Measurements from ENCODE around the gene NR2F2.
A peak's percentile ranks its signal among the peaks of the same experiment; 100 is the strongest.

Gene NR2F2

GRCh38 chr15:96339619-96340347, 9.3 kb downstream of the NR2F2 start:
- Mint-ChIP-seq H3K4me1 (ENCODE audit: low read depth) (no peaks in the 10 kb centered on the region), H3K9me3 (no peaks in the 10 kb centered on the region), H3K27me3 (ENCODE audit: low read depth) (peaks cover 89% of the 10 kb centered on the region), H3K27ac (no peak overlapping the region), H3K4me3 (no peak overlapping the region), H3K36me3 (ENCODE audit: low read depth) (no peaks in the 10 kb centered on the region)
- no peak for DNase-seq (ENCODE audit: low spot score)

GRCh38 chr15:96340348-96340597, 9.8 kb downstream of the NR2F2 start:
- no peaks in the 10 kb centered on the region for H3K36me3 Mint-ChIP-seq (ENCODE audit: low read depth)

GRCh38 chr15:96340598-96341512, 10.4 kb downstream of the NR2F2 start:
- H3K4me3 Mint-ChIP-seq = no peak overlapping the region
- H3K4me1 Mint-ChIP-seq (ENCODE audit: low read depth) = peaks cover 2% of the 10 kb centered on the region
- H3K36me3 Mint-ChIP-seq (ENCODE audit: low read depth) = no peaks in the 10 kb centered on the region
- no peak for DNase-seq (ENCODE audit: low spot score)
- peak overlapping the region; percentile 41 for H3K27ac Mint-ChIP-seq
- no peaks in the 10 kb centered on the region for H3K9me3 Mint-ChIP-seq
- H3K27me3 Mint-ChIP-seq (ENCODE audit: low read depth) = peaks cover 89% of the 10 kb centered on the region

More at GRCh38 chr15:96340348-96340597, 9.8 kb downstream of the NR2F2 start:
- Mint-ChIP-seq H3K27ac (no peak overlapping the region), H3K9me3 (no peaks in the 10 kb centered on the region), H3K4me3 (no peak overlapping the region), H3K4me1 (ENCODE audit: low read depth) (no peaks in the 10 kb centered on the region), H3K27me3 (ENCODE audit: low read depth) (peaks cover 89% of the 10 kb centered on the region)
- DNase-seq (ENCODE audit: low spot score) = no peak

- no peaks in the 10 kb centered on the region for H3K36me3 Mint-ChIP-seq (ENCODE audit: low read depth)
- peaks cover 89% of the 10 kb centered on the region for H3K27me3 Mint-ChIP-seq (ENCODE audit: low read depth)
- no peak overlapping the region for H3K4me3 Mint-ChIP-seq
- H3K9me3 Mint-ChIP-seq = no peaks in the 10 kb centered on the region
- DNase-seq (ENCODE audit: low spot score) = no peak
- peaks cover 2% of the 10 kb centered on the region for H3K4me1 Mint-ChIP-seq (ENCODE audit: low read depth)
- H3K27ac Mint-ChIP-seq = peak overlapping the region; percentile 41
These were observed 11.3 kb downstream of the NR2F2 start for GRCh38 chr15:96341513-96342405.

- Mint-ChIP-seq H3K4me3 (no peak overlapping the region), H3K27ac (no peak overlapping the region), H3K9me3 (no peaks in the 10 kb centered on the region), H3K27me3 (ENCODE audit: low read depth) (peaks cover 89% of the 10 kb centered on the region), H3K4me1 (ENCODE audit: low read depth) (peaks cover 2% of the 10 kb centered on the region), H3K36me3 (ENCODE audit: low read depth) (no peaks in the 10 kb centered on the region)
- DNase-seq (ENCODE audit: low spot score) = no peak
These were observed 12.1 kb downstream of the NR2F2 start for GRCh38 chr15:96342406-96343112.

- peaks cover 2% of the 10 kb centered on the region for H3K4me1 Mint-ChIP-seq (ENCODE audit: low read depth)
These were observed 12.9 kb downstream of the NR2F2 start for GRCh38 chr15:96343113-96344059.

GRCh38 chr15:96344060-96344705, 13.7 kb downstream of the NR2F2 start:
- H3K4me1 Mint-ChIP-seq (ENCODE audit: low read depth) = peaks cover 2% of the 10 kb centered on the region
- no peak overlapping the region for H3K27ac Mint-ChIP-seq
- H3K27me3 Mint-ChIP-seq (ENCODE audit: low read depth) = peaks cover 94% of the 10 kb centered on the region
- no peak for DNase-seq (ENCODE audit: low spot score)
- H3K4me3 Mint-ChIP-seq = no peak overlapping the region
- H3K36me3 Mint-ChIP-seq (ENCODE audit: low read depth) = no peaks in the 10 kb centered on the region
- no peaks in the 10 kb centered on the region for H3K9me3 Mint-ChIP-seq

More at GRCh38 chr15:96343113-96344059, 12.9 kb downstream of the NR2F2 start:
- Mint-ChIP-seq H3K27ac (no peak overlapping the region), H3K27me3 (ENCODE audit: low read depth) (peaks cover 91% of the 10 kb centered on the region), H3K4me3 (no peak overlapping the region), H3K9me3 (no peaks in the 10 kb centered on the region), H3K36me3 (ENCODE audit: low read depth) (no peaks in the 10 kb centered on the region)
- DNase-seq (ENCODE audit: low spot score) = no peak

- Mint-ChIP-seq H3K27ac (no peak overlapping the region), H3K4me3 (no peak overlapping the region), H3K9me3 (no peaks in the 10 kb centered on the region), H3K4me1 (ENCODE audit: low read depth) (peaks cover 2% of the 10 kb centered on the region), H3K36me3 (ENCODE audit: low read depth) (no peaks in the 10 kb centered on the region), H3K27me3 (ENCODE audit: low read depth) (peaks cover 95% of the 10 kb centered on the region)
- DNase-seq (ENCODE audit: low spot score) = no peak
These were observed 14.4 kb downstream of the NR2F2 start for GRCh38 chr15:96344706-96345559.

GRCh38 chr15:96345560-96346399, 15.3 kb downstream of the NR2F2 start:
- no peak for DNase-seq (ENCODE audit: low spot score)
- H3K9me3 Mint-ChIP-seq = no peaks in the 10 kb centered on the region
- no peaks in the 10 kb centered on the region for H3K36me3 Mint-ChIP-seq (ENCODE audit: low read depth)
- peaks cover 96% of the 10 kb centered on the region for H3K27me3 Mint-ChIP-seq (ENCODE audit: low read depth)
- H3K4me1 Mint-ChIP-seq (ENCODE audit: low read depth) = peaks cover 2% of the 10 kb centered on the region
- no peak overlapping the region for H3K27ac Mint-ChIP-seq
- no peak overlapping the region for H3K4me3 Mint-ChIP-seq

- no peak overlapping the region for H3K4me3 Mint-ChIP-seq
- H3K27ac Mint-ChIP-seq = no peak overlapping the region
- H3K4me1 Mint-ChIP-seq (ENCODE audit: low read depth) = peaks cover 2% of the 10 kb centered on the region
- H3K27me3 Mint-ChIP-seq (ENCODE audit: low read depth) = peaks cover 98% of the 10 kb centered on the region
- no peaks in the 10 kb centered on the region for H3K36me3 Mint-ChIP-seq (ENCODE audit: low read depth)
- H3K9me3 Mint-ChIP-seq = no peaks in the 10 kb centered on the region
- no peak for DNase-seq (ENCODE audit: low spot score)
These were observed 16.0 kb downstream of the NR2F2 start for GRCh38 chr15:96346409-96346970.

Measured in T-helper 2 cell treated with Interferon-gamma antibody and Interleukin-4, amounts not matched to agents 5 μg/mL and 100 μg/mL, for 36 hours (primary cell).